ENCODE results near the gene KLC1. TPM values are rescaled to one million over a fixed set of nuclear protein-coding genes. Genes with fewer than 3 reads are reported as not detected.
A peak's percentile ranks its signal among the peaks of the same experiment; 100 is the strongest.

KLC1 gene
- total RNA-seq, 6 experiments from 2014 or later = 179 to 204 (median 189) TPM

DNA sequence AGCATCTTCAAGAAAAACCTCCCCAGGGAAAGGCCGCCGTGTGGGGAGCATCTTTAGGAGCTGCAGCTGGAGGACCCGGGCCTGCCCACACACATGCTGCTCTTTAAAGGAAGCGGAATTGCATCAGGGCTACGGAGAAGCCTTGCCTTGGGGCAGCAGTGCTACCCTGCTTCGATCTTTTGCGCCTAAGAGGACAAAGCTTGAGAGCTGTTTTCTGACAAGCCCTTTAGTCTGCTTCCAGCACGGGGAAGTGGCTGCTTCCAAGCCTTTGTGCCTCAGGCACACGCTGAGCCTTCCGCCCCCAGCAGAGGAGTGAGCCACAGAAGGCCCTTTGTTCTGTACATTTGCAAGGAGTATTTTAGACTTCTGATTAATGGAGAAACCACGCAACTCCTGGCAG, 34.7 kb upstream of the KLC1 start:
- Mint-ChIP-seq H3K4me3 (peak overlapping the region; percentile 66), H3K27me3 (ENCODE audit: insufficient read depth) (peaks cover 5% of the 10 kb centered on the region; the same call in 1 of the 2 replicates), H3K4me1 (ENCODE audit: low read depth) (peaks cover 38% of the 10 kb centered on the region), H3K9me3 (no peaks in the 10 kb centered on the region), H3K27ac (peak overlapping the region; percentile 85), H3K36me3 (ENCODE audit: low read depth) (peaks cover 4% of the 10 kb centered on the region)
- TF ChIP-seq, protein P1, sequence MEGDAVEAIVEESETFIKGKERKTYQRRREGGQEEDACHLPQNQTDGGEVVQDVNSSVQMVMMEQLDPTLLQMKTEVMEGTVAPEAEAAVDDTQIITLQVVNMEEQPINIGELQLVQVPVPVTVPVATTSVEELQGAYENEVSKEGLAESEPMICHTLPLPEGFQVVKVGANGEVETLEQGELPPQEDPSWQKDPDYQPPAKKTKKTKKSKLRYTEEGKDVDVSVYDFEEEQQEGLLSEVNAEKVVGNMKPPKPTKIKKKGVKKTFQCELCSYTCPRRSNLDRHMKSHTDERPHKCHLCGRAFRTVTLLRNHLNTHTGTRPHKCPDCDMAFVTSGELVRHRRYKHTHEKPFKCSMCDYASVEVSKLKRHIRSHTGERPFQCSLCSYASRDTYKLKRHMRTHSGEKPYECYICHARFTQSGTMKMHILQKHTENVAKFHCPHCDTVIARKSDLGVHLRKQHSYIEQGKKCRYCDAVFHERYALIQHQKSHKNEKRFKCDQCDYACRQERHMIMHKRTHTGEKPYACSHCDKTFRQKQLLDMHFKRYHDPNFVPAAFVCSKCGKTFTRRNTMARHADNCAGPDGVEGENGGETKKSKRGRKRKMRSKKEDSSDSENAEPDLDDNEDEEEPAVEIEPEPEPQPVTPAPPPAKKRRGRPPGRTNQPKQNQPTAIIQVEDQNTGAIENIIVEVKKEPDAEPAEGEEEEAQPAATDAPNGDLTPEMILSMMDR (IDR thresholded peaks at IDR 0.05) = no peak; the same call in 1 of the 2 replicates
- DNase-seq = peak; percentile 80

DNA sequence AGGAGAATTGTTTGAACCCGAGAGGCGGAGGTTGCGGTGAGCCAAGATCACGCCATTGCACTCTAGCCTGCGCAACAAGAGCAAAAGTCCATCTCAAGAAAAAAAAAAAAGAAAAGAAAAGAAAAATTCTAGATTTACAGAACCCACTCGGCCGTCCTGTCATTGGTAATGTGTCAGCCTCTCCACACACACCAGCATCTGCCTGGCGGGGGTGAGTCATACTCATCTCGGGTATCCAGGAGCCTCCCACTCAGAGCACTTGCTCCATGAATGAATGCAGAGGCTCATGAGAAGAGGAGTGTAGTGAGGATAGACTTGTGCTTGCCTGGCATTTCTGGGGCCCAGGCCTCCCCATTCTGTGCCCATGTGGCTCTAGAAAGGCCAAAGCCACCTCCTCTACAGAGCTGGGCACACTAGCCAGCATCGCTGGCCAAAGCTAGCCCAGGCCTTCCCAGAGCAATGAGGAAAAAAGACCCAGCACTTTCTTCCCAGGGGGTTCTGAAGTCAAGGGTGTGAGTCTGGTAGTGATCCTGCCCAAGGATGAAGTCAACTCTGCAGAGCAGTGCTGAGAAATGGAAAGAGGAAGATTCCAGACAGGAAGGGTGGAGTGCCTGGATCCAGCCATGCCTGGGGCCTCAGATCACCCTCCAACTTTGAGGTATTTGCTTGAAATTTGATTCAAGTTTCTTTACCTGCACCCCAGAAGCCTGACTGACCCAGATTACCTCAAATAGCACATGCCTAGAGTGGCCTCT, 31.2 kb upstream of the KLC1 start:
- DNase-seq = peak; percentile 87

DNA sequence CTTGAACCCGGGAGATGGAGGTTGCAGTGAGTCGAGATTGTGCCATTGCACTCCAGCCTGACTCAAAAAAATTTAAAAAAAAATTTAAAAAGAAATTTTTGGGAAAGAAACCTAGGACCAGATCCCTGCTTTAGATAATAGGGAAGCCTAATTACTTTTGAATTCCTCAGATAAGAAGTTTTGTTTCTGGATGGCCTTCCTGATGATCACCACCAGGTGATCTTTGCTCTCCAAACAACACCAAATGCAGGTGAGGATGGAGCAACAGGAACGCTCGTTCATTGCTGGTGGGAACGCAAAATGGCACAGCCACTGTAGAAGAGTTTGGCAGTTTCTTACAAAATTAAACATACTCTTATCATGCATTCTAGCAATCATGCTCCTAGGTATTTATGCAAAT, 28.5 kb upstream of the KLC1 start:
- TF ChIP-seq, protein P1 (IDR thresholded peaks at IDR 0.05) = 0 out of 2 replicates have a peak, but pooled peaks have one; percentile 11
- peaks cover 3% of the 10 kb centered on the region; the same call in 1 of the 2 replicates for H3K36me3 Mint-ChIP-seq (ENCODE audit: low read depth)
- no peak overlapping the region for H3K4me3 Mint-ChIP-seq
- H3K4me1 Mint-ChIP-seq (ENCODE audit: low read depth) = peaks cover 16% of the 10 kb centered on the region
- H3K27ac Mint-ChIP-seq = no peak overlapping the region
- H3K9me3 Mint-ChIP-seq = no peaks in the 10 kb centered on the region
- no peak for DNase-seq
- H3K27me3 Mint-ChIP-seq (ENCODE audit: insufficient read depth) = peaks cover 6% of the 10 kb centered on the region; the same call in 1 of the 2 replicates

More for the DNA sequence above, 31.2 kb upstream of the KLC1 start:
- H3K27me3 Mint-ChIP-seq (ENCODE audit: insufficient read depth) = peaks cover 5% of the 10 kb centered on the region; the same call in 1 of the 2 replicates
- H3K4me3 Mint-ChIP-seq = peak overlapping the region; percentile 62
- peaks cover 3% of the 10 kb centered on the region; the same call in 1 of the 2 replicates for H3K36me3 Mint-ChIP-seq (ENCODE audit: low read depth)
- TF ChIP-seq, protein P1 (IDR thresholded peaks at IDR 0.05) = no peak
- peaks cover 38% of the 10 kb centered on the region for H3K4me1 Mint-ChIP-seq (ENCODE audit: low read depth)
- H3K9me3 Mint-ChIP-seq = no peaks in the 10 kb centered on the region
- peak overlapping the region; percentile 69 for H3K27ac Mint-ChIP-seq

DNA sequence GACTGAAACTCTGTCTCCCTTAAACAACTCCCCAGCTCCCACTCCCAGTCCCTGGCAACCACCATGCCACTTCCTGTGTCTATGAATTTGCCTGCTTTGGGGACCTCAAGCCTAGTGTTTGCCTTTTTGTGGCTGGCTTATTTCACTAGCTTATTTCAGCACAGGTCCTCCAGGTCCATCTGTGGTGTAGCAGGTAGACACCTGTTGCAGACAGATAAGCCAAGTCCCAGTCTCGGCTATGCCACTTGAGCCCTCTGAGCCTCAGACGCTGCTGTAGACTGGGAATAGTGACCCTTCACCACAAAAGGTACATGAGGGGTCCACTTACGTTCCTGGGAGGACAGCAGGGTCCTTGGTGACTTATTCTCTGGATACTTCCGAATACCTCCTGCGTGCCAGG, 24.4 kb upstream of the KLC1 start:
- H3K27ac Mint-ChIP-seq = no peak overlapping the region
- H3K4me3 Mint-ChIP-seq = no peak overlapping the region
- H3K4me1 Mint-ChIP-seq (ENCODE audit: low read depth) = peaks cover 16% of the 10 kb centered on the region
- H3K27me3 Mint-ChIP-seq (ENCODE audit: insufficient read depth) = peaks cover 9% of the 10 kb centered on the region
- H3K9me3 Mint-ChIP-seq = peaks cover 6% of the 10 kb centered on the region
- TF ChIP-seq, protein P1 (IDR thresholded peaks at IDR 0.05) = no peak
- H3K36me3 Mint-ChIP-seq (ENCODE audit: low read depth) = peaks cover 4% of the 10 kb centered on the region; the same call in 1 of the 2 replicates
- DNase-seq = no peak

DNA sequence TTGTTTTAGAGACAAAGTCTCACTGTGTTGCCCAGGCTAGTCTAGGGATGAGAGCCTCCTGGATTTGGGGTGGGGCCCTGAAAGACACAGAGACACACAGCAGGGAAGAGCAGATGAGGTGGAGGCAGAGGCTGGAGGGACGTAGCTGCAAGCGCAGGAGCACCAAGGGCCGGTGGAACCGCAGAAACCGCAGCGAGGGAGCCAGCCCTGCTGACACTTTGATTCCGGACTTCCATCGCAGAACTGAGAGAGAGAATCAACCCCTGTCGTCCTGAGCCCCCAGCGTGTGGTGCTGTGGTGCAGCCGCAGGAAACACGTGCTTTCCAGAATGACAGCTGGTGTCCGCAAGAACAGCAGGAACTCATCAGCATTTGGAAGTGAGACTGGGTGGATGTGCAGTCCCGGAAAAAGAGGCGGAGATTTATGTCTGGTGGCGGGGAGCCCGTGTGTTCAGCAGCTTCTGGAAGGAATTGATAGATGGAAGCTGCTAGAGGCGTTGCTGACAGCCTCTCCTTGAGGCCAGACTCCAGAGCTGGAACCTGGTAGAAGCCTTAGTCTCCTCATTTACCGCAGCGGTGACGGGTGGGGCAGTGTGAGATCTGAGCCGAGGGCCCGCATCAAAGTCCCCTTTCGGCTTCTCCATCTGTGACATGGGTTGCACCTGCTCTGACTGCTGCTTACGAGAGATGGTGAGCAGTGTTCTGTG, 21.9 kb upstream of the KLC1 start:
- Mint-ChIP-seq H3K27me3 (ENCODE audit: insufficient read depth) (peaks cover 9% of the 10 kb centered on the region), H3K4me3 (peak overlapping the region; percentile 76), H3K27ac (peak overlapping the region; percentile 56), H3K4me1 (ENCODE audit: low read depth) (peaks cover 16% of the 10 kb centered on the region), H3K9me3 (peaks cover 23% of the 10 kb centered on the region), H3K36me3 (ENCODE audit: low read depth) (peaks cover 15% of the 10 kb centered on the region)
- TF ChIP-seq, protein P1 (IDR thresholded peaks at IDR 0.05) = no peak; the same call in 1 of the 2 replicates
- DNase-seq = peak; percentile 77

All from HFFc6 (cell line).